Erythroblast (primary cell): Measurements from ENCODE around the gene DSCAML1.

Experiments used
- GATA1 ChIP-seq: IDR thresholded peaks from 2 replicates; pipeline ENCODE4 v1.6.1; 2011; ENCODE audit warnings: low read depth, mild to moderate bottlenecking, control low read depth, low read length, moderate library complexity
- POLR2A ChIP-seq: IDR thresholded peaks from 2 replicates; pipeline ENCODE4 v1.6.1; 2011; ENCODE audit warnings: mild to moderate bottlenecking, low read length

DNA sequence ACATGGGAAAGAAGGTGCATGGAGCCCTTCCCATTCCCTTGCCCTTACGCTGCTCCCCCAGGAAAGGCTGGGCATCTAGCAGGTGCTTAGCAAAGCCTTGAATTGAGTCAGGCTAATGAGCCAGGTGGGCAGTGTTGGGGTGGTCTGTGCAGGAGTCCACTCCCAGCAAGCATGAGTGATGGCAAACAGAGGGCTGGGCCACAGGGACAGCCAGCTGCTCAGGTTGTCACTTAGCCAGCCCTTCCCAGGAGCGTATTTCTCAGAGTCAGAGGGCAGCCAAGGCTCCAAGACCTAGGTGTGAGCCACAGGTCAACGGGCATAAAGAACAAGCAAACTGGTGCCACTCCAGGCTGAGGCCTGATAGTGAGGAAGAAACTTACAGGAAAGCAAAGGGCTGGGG, 149.8 kb downstream of the DSCAML1 start:
- TF ChIP-seq POLR2A (no peak), GATA1 (no peak)
